Activated CD8-positive, alpha-beta T cell treated with anti-CD3 and anti-CD28 coated beads, Interleukin-2, amount 10 ng/mL, durations not matched to agents 7 days and 5 days (primary cell): ENCODE data around the gene CRIP1. TPM values are rescaled to one million over a fixed set of nuclear protein-coding genes. Genes with fewer than 3 reads are reported as not detected.

Experiments
- ATAC-seq: fragments of 150-1000 bp; cut with Tn5 transposase; one replicate; pipeline ENCODE4 v1.10.0; 2021; ENCODE audit warnings: moderate library complexity
- CTCF ChIA-PET: fragments of 350-600 bp; sonication (Branson Sonifier 250); formaldehyde crosslinking; loops from one replicate; lab custom pipeline; 2021; ENCODE audit warnings: antibody characterized with exemption; lab: Charles Lee
- POLR2A ChIA-PET: fragments of 350-600 bp; sonication (Branson Sonifier 250); formaldehyde crosslinking; loops from one replicate; lab custom pipeline; 2021; ENCODE audit warnings: antibody characterized with exemption; lab: Charles Lee
- DNase-seq: peaks from one replicate; pipeline ENCODE4 v3.0.0-alpha.2; 2020
- H3K27ac Mint-ChIP-seq: one replicate; pipeline ENCODE4 v1.8.0; 2021; ENCODE audit warnings: mild to moderate bottlenecking, mixed read lengths
- H3K27me3 Mint-ChIP-seq: one replicate; pipeline ENCODE4 v1.8.0; 2021; ENCODE audit warnings: low read depth, mixed read lengths
- H3K36me3 Mint-ChIP-seq: one replicate; pipeline ENCODE4 v1.8.0; 2021; ENCODE audit warnings: low read depth, mixed read lengths
- H3K4me1 Mint-ChIP-seq: one replicate; pipeline ENCODE4 v1.8.0; 2021; ENCODE audit warnings: low read depth, mixed read lengths
- H3K4me3 Mint-ChIP-seq: one replicate; pipeline ENCODE4 v1.8.0; 2021; ENCODE audit warnings: mild to moderate bottlenecking, mixed read lengths
- H3K9me3 Mint-ChIP-seq: one replicate; pipeline ENCODE4 v1.8.0; 2022; ENCODE audit warnings: mixed read lengths; ENCODE audit not compliant: insufficient read depth
- total RNA-seq, 2 experiments: library from RNA; stranded (reverse); gene quantifications; one replicate each; pipeline ENCODE4 v1.2.3, GENCODE V29; 2021

The CRIP1 gene
- total RNA-seq, 2 experiments from 2014 or later, result 587 to 613 TPM

DNA sequence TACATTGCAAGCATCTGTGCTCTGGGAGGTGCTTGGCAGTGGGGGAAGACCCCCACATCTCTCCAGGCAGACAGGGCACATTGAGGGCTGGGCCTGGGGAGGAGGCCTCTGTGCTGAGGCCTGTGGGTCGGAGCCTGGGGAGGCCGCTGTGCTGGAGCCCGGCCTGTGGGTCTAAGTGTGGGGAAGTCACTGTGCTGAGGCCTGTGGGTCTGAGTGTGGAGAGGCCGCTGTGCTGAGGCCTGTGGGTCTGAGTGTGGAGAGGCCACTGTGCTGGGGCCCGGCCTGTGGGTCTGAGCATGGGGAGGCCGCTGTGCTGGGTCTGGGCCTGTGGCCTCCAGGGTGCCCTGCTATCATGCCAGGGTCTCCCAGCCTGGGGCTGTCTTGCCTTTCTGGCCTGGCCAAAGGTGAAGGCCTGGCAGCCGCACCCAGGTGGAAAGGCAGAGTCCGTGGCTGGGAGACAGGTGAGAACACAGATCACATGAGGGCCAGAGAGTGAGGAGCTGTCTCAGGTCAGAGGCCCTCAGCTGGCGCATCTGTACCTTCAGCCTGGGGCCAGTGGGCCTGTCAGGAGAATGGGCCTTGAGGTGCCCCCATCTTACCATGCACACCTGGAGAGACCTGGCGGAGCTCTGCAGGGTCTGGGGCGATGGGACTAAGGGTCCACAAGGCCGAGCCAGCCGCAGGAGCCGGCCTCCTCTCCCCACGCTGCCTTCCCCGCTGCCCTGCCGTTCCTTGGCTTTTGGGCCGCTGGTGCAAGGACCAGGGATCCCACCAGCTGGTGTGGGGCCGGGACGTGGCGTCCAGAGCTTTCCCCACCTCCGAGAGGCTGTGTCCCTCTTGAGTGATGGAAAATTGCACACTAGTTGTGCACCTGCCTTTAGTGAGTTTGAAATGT, 30.7 kb upstream of the CRIP1 start:
- CTCF ChIA-PET, result no interaction called here
- POLR2A ChIA-PET, result no interaction called here
- no peaks in the 10 kb centered on the region for H3K4me1 Mint-ChIP-seq

DNA sequence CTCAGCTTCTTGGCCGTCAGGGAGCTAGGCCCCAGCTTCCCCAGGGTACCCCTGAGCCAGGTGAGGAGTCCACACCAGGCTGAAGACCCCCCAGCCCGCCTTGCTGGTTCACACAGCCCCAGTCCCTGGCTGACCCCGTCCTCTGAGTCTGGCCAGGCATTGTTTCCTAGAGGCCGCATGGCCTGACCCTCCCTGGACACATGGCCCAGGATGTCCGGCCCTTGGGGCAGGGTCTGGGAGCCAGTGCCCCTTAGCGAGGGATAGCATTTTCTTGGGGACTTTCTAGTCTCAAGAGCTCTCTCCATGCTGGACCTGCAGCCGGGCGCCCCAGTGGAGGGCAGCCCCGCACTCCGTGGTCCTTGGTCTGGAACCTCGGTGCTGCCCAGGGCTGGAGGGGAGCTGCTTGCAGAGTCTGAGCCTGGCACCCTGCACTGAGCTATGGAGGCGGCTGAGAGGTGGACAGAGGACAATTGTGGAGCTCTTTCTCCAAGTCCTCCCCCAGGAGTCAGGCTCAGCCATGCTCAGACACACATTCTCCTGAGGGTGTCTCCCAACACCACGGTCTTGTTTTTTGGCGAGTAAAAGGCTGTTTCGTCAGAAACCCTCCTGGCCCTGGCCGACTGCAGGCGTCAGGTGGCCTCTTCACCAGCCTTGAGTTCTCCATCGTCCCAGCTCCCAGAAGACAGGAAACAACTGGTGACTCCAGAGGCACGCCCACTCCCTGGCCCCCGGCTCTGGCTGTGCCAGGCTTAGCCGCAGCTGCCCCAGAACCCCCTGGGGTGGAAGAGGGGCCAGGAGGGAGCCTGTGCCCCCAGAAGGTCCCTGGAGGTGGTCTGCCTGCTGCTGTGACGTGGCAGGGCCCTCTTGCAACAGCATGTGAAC, 29.7 kb upstream of the CRIP1 start:
- no peaks in the 10 kb centered on the region for H3K9me3 Mint-ChIP-seq
- no peak overlapping the region for H3K4me3 Mint-ChIP-seq
- ChIA-PET CTCF (interaction anchor here (1.4 kb wide), 1 partner anchor 105 kb away, joined by 3 read pairs; no protein-coding TSS in a partner anchor), POLR2A (interaction anchor here (1.1 kb wide), 1 partner anchor 17 kb away, joined by 4 read pairs; no protein-coding TSS in a partner anchor)
- no peaks in the 10 kb centered on the region for H3K27me3 Mint-ChIP-seq
- no peak for ATAC-seq
- peaks cover 10% of the 10 kb centered on the region for H3K36me3 Mint-ChIP-seq
- no peak overlapping the region for H3K27ac Mint-ChIP-seq
- no peaks in the 10 kb centered on the region for H3K4me1 Mint-ChIP-seq
- DNase-seq, result no peak

More for the DNA sequence above, 30.7 kb upstream of the CRIP1 start:
- Mint-ChIP-seq H3K36me3 (peaks cover 9% of the 10 kb centered on the region), H3K27ac (no peak overlapping the region), H3K4me3 (no peak overlapping the region), H3K9me3 (no peaks in the 10 kb centered on the region), H3K27me3 (no peaks in the 10 kb centered on the region)
- ATAC-seq (no peak), DNase-seq (no peak)

DNA sequence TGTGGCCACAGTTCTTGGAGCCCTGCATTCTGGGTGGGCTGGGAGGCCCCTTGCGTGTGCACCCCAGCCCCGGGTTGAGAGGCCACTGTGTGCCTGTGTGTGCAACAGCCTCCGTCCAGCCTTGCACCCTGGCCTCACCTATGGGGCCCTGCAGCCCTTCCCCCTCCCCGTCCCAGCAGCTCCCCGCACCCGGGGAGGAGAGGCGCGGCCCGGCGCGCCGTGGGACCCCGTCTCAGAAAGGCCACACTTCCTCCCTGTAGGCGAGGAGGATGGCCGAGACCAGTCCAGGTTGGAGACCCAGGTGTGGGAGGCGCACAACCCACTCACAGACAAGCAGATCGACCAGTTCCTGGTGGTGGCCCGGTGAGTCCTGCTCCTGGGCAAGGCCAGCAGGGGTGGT, 28.7 kb upstream of the CRIP1 start:
- Mint-ChIP-seq H3K27me3 (no peaks in the 10 kb centered on the region), H3K36me3 (peaks cover 11% of the 10 kb centered on the region), H3K9me3 (no peaks in the 10 kb centered on the region), H3K4me3 (no peak overlapping the region), H3K4me1 (no peaks in the 10 kb centered on the region), H3K27ac (no peak overlapping the region)
- ChIA-PET POLR2A (interaction anchor here (1.1 kb wide), 1 partner anchor 16 kb away, joined by 4 read pairs; no protein-coding TSS in a partner anchor), CTCF (interaction anchor here (1.4 kb wide), 1 partner anchor 106 kb away, joined by 3 read pairs; no protein-coding TSS in a partner anchor)
- DNase-seq (no peak), ATAC-seq (no peak)

DNA sequence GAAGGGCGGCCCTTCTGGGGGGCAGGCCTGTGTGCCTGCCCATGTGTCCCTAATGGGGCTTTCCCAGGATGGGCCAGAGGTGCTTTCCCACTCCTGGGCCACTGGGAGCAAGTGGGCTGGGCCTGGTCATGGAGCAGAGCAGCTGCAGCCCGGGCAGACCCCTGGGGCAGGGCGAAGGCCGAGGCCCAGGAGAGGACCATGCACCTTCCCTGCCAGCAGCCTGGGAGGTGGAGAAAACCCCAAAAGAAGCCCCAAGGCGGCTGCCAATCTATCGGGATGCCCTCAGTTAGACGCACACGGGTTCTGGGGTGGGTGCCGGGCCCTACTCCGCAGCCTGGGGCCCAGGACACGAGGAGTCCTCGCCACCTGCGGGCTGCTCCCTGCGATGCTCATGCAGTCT, 28.1 kb upstream of the CRIP1 start:
- ATAC-seq (no peak), DNase-seq (no peak)
- CTCF ChIA-PET, result no interaction called here
- Mint-ChIP-seq H3K27ac (no peak overlapping the region), H3K27me3 (no peaks in the 10 kb centered on the region), H3K9me3 (no peaks in the 10 kb centered on the region), H3K36me3 (peaks cover 14% of the 10 kb centered on the region), H3K4me3 (no peak overlapping the region), H3K4me1 (no peaks in the 10 kb centered on the region)
- POLR2A ChIA-PET, result no interaction called here

DNA sequence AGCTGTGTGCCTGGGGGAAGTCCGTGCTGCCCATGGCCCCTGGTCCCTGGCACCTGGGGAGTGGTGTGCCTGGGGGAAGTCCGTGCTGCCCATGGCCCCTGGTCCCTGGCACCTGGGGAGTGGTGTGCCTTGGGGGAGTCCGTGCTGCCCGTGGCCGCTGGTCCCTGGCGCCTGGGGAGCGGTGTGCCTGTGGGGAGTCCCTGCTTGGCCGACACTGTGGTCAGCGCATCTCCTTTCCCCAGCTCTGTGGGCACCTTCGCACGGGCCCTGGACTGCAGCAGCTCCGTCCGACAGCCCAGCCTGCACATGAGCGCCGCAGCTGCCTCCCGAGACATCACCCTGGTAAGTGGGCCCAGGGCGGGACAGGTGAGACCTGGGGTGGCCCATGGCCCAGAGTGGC, 26.6 kb upstream of the CRIP1 start:
- CTCF ChIA-PET, result no interaction called here
- DNase-seq, result no peak
- H3K27me3 Mint-ChIP-seq, result no peaks in the 10 kb centered on the region
- POLR2A ChIA-PET, result no interaction called here
- no peak for ATAC-seq
- H3K9me3 Mint-ChIP-seq, result no peaks in the 10 kb centered on the region
- peaks cover 14% of the 10 kb centered on the region for H3K36me3 Mint-ChIP-seq
- H3K27ac Mint-ChIP-seq, result no peak overlapping the region
- H3K4me3 Mint-ChIP-seq, result no peak overlapping the region
- H3K4me1 Mint-ChIP-seq, result no peaks in the 10 kb centered on the region

DNA sequence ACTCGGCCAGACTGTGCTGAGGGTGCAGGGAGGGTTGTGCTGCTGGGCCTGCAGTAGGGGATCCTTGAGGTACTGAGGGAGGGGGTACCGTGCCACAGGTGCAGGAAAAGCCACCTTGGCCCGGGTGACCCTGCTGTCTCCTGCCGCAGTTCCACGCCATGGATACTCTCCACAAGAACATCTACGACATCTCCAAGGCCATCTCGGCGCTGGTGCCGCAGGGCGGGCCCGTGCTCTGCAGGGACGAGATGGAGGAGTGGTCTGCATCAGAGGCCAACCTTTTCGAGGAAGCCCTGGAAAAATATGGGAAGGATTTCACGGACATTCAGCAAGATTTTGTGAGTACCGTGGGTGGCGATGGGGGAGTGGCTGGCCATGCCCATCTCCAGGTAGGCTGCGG, 26.1 kb upstream of the CRIP1 start:
- H3K9me3 Mint-ChIP-seq, result no peaks in the 10 kb centered on the region
- ATAC-seq (no peak), DNase-seq (no peak)
- H3K27ac Mint-ChIP-seq, result no peak overlapping the region
- no peaks in the 10 kb centered on the region for H3K27me3 Mint-ChIP-seq
- peaks cover 11% of the 10 kb centered on the region for H3K36me3 Mint-ChIP-seq
- no peaks in the 10 kb centered on the region for H3K4me1 Mint-ChIP-seq
- CTCF ChIA-PET, result no interaction called here
- POLR2A ChIA-PET, result no interaction called here
- H3K4me3 Mint-ChIP-seq, result no peak overlapping the region

DNA sequence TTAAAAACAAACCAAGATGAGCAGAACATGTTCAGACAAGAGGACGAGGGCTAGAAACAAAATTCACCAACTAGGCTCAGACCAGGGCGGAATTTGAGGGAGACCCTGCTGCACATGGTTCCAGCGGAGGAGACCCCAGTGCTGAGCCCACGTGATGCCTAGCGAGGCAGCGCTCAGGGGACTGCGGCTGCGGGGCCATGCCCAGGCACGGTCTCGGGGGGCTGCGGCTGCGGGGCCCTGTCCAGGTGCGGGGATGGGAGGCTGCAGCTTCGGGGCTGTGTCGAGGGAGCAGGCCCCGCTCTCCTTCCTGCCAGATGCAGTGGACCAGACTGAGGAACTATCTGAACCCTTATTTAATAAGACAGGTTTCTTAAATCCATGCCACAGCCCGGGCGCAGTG, 24.8 kb upstream of the CRIP1 start:
- ChIA-PET CTCF (no interaction called here), POLR2A (no interaction called here)
- Mint-ChIP-seq H3K27ac (no peak overlapping the region), H3K4me3 (no peak overlapping the region), H3K4me1 (no peaks in the 10 kb centered on the region), H3K36me3 (peaks cover 10% of the 10 kb centered on the region), H3K27me3 (no peaks in the 10 kb centered on the region), H3K9me3 (no peaks in the 10 kb centered on the region)
- no peak for ATAC-seq
- no peak for DNase-seq

DNA sequence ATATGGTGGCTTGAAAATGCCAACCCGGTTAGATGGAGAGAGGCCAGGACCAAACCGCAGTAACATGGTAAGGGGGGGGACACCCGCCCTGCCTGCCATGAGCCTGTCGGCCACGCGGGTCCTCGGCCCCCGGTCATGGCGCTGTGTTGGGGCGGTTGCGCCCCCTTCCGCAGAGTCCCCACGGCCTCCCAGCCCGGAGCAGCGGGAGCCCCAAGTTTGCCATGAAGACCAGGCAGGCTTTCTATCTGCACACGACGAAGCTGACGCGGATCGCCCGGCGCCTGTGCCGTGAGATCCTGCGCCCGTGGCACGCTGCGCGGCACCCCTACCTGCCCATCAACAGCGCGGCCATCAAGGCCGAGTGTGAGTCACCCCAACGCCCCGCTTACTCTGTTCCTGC, 22.2 kb upstream of the CRIP1 start:
- no peak overlapping the region for H3K4me3 Mint-ChIP-seq
- ChIA-PET CTCF (no interaction called here), POLR2A (no interaction called here)
- H3K27me3 Mint-ChIP-seq, result no peaks in the 10 kb centered on the region
- no peaks in the 10 kb centered on the region for H3K4me1 Mint-ChIP-seq
- no peak for DNase-seq
- H3K9me3 Mint-ChIP-seq, result no peaks in the 10 kb centered on the region
- ATAC-seq, result no peak
- H3K27ac Mint-ChIP-seq, result no peak overlapping the region
- H3K36me3 Mint-ChIP-seq, result peaks cover 10% of the 10 kb centered on the region

DNA sequence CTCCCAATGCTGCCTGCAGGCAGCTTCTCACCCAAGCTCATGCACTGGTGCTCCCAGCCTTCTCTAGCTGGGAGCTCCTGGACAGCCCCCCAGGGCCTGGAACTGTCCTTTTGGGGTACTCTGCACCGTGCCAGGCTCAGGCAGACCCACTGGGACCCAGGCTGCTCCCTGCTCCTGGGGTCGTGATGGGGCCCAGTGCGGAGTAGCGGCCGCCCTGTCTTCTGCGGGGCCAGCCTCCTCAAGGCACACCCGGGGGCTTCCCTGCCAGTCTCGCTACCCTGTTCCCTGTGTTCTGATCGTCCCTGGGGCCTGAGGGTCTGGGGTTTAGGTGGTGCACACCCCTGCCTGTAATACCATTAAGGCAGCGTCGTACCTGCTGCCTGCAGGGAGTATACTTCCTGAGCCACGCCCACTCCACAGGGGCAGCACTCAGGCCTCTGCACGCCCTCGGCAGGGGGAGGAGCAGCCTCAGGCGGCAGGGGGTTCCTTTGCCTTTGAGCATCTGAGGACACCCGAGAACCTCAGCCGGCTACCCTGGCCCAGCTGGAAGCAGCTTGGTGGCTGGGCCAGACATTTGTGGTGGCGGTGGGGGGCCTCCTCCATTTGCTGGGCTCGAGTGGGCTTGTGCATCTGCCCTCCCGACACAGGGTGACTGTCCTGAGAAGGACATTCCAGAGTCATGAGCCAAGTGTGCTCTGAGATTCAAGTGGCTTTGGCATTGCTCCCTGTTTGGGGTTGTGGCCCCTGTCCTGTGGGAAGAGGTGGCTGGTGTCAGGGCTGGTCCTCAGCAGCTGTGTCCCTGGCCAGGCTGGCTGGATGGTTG, 21.3 kb upstream of the CRIP1 start:
- ChIA-PET POLR2A (no interaction called here), CTCF (no interaction called here)
- ATAC-seq, result no peak
- DNase-seq, result no peak
- no peaks in the 10 kb centered on the region for H3K27me3 Mint-ChIP-seq
- no peak overlapping the region for H3K4me3 Mint-ChIP-seq
- H3K9me3 Mint-ChIP-seq, result no peaks in the 10 kb centered on the region
- H3K36me3 Mint-ChIP-seq, result peaks cover 10% of the 10 kb centered on the region
- no peak overlapping the region for H3K27ac Mint-ChIP-seq
- H3K4me1 Mint-ChIP-seq, result no peaks in the 10 kb centered on the region

DNA sequence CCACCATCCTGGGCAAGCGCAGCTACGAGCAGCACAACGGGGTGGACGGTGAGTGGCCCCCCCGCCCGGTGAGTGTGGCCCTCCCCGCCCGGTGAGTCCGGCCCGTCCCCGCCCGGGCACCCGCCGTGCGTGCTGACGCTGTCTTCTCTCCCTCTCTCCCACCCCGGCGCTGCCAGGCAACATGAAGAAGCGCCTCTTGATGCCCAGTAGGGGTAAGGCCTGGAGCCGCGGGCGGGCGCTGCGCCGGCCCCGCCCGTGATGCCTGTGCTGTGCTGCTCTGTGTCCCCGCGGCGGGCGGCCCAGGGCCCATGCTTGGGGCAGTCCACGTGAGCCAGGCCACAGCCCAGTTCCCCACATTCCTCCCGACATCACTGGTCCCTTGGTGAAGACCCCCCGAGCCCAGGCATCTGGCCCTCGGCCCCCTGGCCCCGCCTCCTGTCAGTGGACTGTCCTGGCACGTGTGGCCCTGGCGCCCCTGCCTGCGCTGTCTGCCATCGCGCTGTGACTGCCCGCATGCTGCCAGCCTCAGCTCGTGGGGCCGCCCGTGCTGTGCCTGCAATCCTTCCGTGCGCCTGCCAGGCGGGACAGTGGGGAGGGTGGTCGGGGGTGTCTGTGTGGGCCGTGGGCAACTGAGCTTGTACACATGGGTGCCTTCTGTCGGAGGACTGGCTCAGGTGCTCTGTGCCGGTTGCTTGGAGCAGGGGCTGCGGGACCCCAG, 20.0 kb upstream of the CRIP1 start:
- Mint-ChIP-seq H3K36me3 (peaks cover 7% of the 10 kb centered on the region), H3K4me3 (no peak overlapping the region), H3K27me3 (no peaks in the 10 kb centered on the region), H3K9me3 (no peaks in the 10 kb centered on the region), H3K4me1 (no peaks in the 10 kb centered on the region), H3K27ac (no peak overlapping the region)
- POLR2A ChIA-PET, result no interaction called here
- CTCF ChIA-PET, result no interaction called here
- ATAC-seq, result no peak
- no peak for DNase-seq
